BJ (cell line): ENCODE data around the gene CLK2. TPM values are rescaled to one million over a fixed set of nuclear protein-coding genes. Genes with fewer than 3 reads are reported as not detected.
"Not testable (repeated sequence)": the region's sequence is repeated elsewhere in the genome, so short reads cannot be mapped to it uniquely, and the experiment has no call there.

ENCODE experiments used
- CTCF ChIA-PET: fragments of 350-600 bp; formaldehyde crosslinking; extraction: SDS; loops from one replicate; lab custom pipeline; 2021; ENCODE audit warnings: antibody characterized with exemption, inconsistent platforms; lab: Yijun Ruan, JAX
- POLR2A ChIA-PET: fragments of 300-600 bp; sonication (Branson Sonifier 250); formaldehyde crosslinking; extraction: SDS; loops from one replicate; lab custom pipeline; 2021; ENCODE audit warnings: antibody characterized with exemption; lab: Charles Lee
- DNase-seq: peaks from one replicate; pipeline ENCODE4 v3.0.0-alpha.2; 2011; ENCODE audit warnings: low read depth
- H3K27me3 ChIP-seq: 2 replicates; pipeline ENCODE4 v1.6.0; 2011; ENCODE audit warnings: low read length; ENCODE audit not compliant: control insufficient read depth, insufficient read depth
- H3K36me3 ChIP-seq: 2 replicates; pipeline ENCODE4 v1.5.1; 2011; ENCODE audit warnings: low read length; ENCODE audit not compliant: control insufficient read depth, insufficient read depth
- H3K4me3 ChIP-seq: 2 replicates; pipeline ENCODE4 v1.5.1; 2011; ENCODE audit warnings: low read depth, mild to moderate bottlenecking, control low read depth, low read length
- CTCF ChIP-seq: IDR thresholded peaks from 2 replicates; pipeline ENCODE4 v1.5.1; 2011; ENCODE audit warnings: low read depth, mild to moderate bottlenecking, control low read depth, inconsistent platforms, low read length, moderate library complexity; ENCODE audit not compliant: insufficient read depth
- polyA plus RNA-seq: library from polyadenylated mRNA; depleted of rRNA; stranded (reverse); fragments of >200 nt; gene quantifications from 2 replicates; pipeline ENCODE4 v1.2.3, GENCODE V29; 2011

Gene CLK2
- polyA plus RNA-seq, 1 experiment: 57.4 TPM

DNA sequence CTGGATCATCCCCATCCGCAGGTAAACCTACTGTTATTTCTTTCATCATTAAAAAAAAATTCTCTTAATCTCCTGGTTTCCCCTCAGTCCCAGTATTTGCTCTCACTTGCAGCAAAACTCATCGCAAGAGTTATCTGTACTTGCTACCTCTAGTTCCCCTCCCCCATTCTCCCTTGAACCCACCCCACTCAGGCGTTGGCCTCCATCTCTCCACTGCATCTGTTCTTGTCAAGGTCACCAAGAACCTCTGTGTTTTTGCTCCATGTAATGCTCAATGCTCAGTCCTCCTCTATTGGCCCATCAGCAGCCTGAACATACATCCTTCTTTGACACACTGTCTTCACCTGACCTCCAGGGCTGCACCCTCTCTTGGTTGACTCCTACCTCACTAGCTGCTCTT, 23.4 kb upstream of the CLK2 start:
- Histone ChIP-seq H3K36me3 (no peaks in the 10 kb centered on the region), H3K4me3 (no peak overlapping the region), H3K27me3 (peaks cover 36% of the 10 kb centered on the region)
- CTCF ChIA-PET: no interaction called here
- POLR2A ChIA-PET: no interaction called here
- DNase-seq: no peak
- no peak for TF ChIP-seq CTCF

DNA sequence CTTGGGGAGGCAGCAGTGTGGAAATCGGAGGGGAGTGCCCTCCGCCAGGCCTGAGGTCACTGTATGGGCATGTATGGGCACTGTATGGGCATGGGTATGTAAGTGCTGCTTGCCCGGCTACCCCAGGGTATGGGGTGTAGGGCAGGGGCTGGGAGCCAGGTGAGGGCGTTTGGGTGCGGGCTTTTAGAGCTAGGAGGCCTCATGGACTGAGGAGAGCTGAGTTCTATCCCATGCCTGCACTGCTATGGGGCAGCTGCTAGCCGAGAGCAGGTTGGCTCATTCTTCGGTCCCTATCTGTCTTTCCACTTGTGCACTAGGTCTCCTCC, 22.6 kb upstream of the CLK2 start:
- no peak for TF ChIP-seq CTCF
- Histone ChIP-seq H3K36me3 (no peaks in the 10 kb centered on the region), H3K4me3 (no peak overlapping the region), H3K27me3 (peaks cover 37% of the 10 kb centered on the region)
- POLR2A ChIA-PET: no interaction called here
- CTCF ChIA-PET: no interaction called here
- DNase-seq: no peak

DNA sequence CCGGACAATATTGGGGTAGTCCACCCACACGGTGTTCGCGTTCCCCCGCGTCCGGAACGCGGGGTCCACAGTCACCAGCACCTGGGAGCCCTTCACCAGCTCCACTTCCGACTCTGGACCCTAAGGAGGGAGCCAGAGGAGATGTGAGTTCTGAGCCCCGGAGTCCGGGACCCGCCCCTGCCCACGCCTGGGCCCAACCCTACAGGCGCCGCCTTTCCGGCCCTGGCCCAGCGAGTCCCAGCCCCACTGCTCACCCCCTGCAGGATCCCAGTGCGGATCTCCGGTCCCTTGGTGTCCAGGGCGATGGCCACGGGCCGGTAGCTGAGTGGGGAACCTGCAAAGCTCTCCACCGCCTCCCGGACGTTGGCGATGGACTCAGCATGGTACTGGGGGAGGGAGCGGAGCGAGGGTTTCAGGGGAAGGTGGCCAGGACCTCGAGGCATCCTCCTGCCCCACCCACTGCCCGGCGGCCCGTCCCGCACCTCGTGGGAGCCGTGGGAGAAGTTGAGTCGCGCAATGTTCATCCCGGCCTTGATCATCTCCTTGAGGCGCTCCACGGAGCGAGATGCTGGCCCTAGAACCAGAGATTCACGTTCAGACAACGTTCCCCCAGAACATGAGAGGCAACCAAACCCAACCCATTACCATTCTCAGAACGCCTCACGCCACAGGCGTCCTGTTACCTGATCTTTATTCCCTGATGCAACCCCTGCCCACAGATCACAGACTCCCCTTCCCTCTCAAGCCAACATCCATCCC, 22.1 kb upstream of the CLK2 start:
- peaks cover 37% of the 10 kb centered on the region for H3K27me3 ChIP-seq
- TF ChIP-seq CTCF: no peak
- POLR2A ChIA-PET: no interaction called here
- H3K4me3 ChIP-seq: no peak overlapping the region
- no peak for DNase-seq
- CTCF ChIA-PET: no interaction called here
- no peaks in the 10 kb centered on the region for H3K36me3 ChIP-seq

DNA sequence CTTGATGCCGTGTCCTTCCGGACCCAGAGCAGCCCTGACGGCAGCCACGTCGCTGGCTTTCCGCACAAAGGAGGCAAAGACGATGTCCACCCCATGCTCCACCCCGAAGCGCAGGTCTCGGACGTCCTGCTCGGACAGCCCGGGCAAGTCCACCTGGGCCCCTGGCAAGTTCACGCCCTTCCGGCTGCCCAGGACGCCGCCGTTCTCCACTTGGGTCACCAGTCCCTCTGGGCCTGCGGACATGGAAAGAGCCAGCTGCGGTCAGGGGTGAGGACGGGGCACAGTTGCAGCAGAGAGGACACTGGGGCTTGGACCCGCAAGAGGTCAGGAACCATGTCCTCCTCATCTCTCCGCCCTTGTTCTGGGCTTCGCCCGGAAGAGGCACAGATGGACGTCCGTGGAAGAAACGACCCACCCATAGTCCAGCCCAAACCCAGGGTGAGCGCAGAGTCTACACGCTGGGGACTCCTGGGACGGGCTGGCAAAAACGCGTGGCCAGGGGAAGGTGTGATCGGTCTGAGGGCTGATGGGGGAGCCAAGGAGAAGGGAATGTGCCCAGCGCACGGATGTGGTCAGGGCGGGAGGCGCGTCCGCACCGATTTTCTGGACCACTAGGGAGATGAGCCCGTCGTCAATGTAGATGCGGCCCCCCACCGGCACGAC, 21.3 kb upstream of the CLK2 start:
- H3K4me3 ChIP-seq: no peak overlapping the region
- TF ChIP-seq CTCF: no peak
- ChIA-PET CTCF (no interaction called here), POLR2A (no interaction called here)
- no peaks in the 10 kb centered on the region for H3K36me3 ChIP-seq
- no peak for DNase-seq
- peaks cover 37% of the 10 kb centered on the region for H3K27me3 ChIP-seq

DNA sequence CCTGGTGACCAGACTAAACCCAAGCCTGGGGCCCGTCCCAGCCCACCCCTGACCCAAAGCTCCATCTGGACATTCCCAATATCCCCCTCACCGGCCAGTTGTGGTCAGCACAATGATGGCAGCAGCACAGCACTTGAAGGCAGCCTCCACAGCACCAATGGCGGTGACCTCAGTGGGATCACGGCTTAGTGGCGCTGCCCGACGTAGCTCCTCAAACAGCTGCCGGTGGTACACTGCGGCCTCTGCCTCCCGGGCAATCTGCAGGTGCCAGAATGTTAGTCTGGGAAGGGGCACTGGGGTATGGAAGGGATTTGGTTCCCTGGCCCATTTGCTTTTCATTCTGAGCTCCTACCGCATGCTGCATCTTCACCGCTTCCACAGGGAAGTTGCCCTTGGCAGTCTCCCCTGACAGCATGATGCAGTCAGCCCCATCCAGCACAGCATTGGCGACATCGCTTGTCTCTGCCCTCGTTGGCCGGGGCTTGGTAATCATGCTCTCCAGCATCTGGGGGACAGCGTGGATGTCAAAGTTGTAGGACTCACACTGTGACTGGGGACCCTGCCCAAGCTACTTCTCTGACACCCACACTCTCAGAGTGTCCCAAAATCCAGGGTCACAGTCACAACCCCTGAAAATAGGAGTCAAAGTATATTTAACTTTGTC, 19.9 kb upstream of the CLK2 start:
- no peak overlapping the region for H3K4me3 ChIP-seq
- no peaks in the 10 kb centered on the region for H3K36me3 ChIP-seq
- ChIA-PET CTCF (interaction anchor here (0.7 to 1.3 kb wide), 5 partner anchors 13 to 28 kb away, joined by 3 to 6 read pairs (median 3); partner anchors contain the start of genes CLK2 and HCN3), POLR2A (no interaction called here)
- peaks cover 37% of the 10 kb centered on the region for H3K27me3 ChIP-seq
- no peak for TF ChIP-seq CTCF
- no peak for DNase-seq

GRCh38 chr1:155291006-155291405, 17.7 kb upstream of the CLK2 start:
- POLR2A ChIA-PET, H3K4me3 ChIP-seq: not testable (repeated sequence)

More at GRCh38 chr1:155291006-155291405, 17.7 kb upstream of the CLK2 start:
- CTCF ChIA-PET, H3K36me3 ChIP-seq, DNase-seq: not testable (repeated sequence)
- H3K27me3 ChIP-seq: peaks cover 27% of the 10 kb centered on the region
